ENCODE results near the gene KCTD16.

The KCTD16 gene

DNA sequence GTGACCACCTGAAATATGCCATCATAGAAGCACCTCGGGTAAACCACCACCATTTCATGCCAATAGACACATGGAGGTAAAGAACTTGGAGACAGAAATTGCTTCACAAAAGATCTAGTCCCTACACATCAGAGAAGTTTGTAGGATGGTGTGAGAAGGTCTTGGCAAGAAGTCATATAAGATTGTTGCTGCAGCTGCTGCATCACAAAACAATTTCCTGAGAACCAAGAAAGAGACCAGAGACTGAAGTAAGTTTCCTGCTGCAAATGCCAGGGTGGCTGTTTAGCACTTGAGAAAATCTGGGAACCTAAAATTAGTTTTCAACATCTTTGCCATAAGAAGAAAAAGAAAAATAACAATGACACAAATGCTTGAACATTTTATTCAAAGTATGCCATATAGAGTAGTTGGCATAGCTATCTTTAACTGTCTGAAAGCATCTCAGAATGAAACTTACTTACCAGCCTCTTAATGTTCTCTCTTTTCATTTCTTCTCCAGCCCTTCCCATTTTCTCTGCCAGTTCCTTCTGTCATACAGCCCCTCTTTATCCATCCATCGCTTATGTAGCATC lies 114.3 kb downstream of the KCTD16 start:
- DNase-seq (ENCODE audit: low spot score) = no peak

DNA sequence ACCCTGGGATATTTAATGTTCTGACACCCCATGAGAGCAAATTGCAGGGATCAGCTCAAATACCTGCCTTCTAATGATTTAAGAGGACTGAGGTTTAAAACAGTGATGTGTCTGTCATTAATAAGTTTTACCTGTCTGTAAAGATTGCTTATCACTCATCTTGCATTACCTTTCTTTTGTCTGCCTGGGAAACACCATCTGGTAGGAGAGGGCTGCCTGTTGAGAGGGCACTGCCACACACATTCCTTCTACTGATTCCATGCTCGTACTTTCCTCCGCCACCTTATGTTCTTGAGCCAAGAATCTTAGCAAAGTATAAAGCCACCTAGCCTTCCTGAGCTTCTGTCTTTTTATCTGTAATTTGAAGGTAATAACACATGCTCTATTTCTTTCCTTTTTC lies 118.6 kb downstream of the KCTD16 start:
- no peak for DNase-seq (ENCODE audit: low spot score)

DNA sequence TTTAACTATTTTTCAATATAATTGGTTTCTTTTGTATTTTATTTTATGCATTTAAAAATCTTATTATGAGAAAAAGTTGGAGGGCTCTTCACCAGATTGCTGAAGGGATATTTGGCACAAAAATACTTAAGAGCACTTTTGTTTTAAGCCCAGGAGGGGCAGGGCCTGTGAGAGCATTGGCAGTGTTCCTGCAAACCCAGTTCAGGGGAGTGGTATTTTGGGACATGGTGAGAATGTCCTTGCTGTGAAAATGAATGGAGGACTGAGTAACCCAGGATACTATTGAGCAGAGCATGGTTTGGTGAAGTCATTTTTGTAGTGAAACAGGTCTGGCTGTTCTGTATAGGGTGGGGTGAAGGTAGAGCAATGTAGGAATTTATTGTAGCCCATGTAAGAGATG lies 121.4 kb downstream of the KCTD16 start:
- DNase-seq (ENCODE audit: low spot score) = no peak

DNA sequence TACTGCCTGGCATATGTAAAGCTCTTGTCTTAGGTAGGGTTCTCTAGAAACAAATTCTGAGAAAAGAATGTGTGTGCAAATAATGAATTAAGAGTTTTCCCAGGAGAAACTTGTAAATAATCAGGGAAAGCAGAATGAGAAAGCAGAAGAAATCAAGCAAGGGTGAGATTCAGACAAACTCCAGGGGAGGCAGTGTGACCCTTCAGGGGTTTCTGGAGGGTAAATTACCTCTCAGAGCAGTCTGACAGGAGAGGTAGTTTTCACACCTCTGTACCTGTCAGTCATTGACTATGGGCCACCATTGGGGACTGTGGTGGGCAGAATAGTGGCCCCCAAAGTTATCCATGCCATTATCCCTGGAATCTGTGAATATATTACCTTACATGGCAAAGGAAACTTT lies 124.6 kb downstream of the KCTD16 start:
- DNase-seq (ENCODE audit: low spot score) = no peak

DNA sequence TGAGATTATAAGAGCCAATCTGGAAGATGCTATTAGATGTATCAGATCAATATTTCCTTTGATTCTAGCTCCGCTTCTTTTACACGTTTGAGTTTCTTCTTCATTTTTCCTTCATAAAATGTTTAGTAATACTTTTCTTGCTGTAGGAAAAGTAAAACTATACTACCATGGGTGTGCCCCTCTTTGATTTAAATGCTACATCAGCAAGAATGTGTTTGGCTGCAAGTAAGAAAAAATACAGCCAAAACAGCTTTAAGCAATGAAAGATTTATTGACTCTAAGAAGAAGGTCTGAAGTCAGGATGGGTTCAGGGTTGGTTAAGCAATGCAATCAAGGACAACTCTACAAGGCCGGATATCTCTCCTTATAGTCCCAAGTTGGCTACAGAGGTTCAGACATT lies 126.4 kb downstream of the KCTD16 start:
- DNase-seq (ENCODE audit: low spot score) = no peak

DNA sequence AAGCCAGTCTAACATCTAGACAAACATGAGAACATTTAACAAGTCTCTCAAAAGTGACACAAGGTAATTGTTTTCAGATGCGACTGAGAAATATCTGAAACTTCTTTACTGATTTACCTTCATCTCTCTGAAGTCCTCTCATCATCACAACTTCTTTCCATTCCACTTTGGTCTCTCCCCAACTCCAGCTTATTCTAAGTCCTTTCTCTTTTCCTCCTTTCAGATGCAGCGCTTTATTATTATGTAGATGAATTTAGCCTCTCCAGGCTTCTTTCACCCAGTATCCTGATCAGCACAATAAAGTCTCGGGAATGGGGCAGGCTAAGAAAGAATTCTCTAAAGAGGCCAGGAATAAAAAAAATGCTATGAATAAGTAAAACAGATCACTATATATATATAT lies 128.0 kb downstream of the KCTD16 start:
- DNase-seq (ENCODE audit: low spot score) = no peak

DNA sequence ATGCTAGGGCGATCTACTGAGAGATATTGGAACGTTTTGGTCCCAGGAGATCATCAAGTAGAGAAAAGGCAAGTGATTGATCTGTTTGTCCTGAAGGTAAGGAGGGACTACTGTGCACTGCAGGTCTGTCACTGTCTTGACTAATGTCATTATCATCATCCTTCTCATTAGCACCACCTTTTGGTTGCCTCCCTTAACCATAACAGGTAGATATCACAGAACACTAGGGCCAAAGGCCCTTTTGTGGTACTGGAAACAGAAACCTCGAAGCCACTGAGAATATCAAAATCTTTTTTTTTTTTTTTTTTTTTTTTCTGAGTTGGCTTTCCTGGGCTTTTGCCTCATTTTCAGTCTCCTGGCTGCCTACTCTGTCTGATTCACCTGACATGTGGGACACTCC lies 134.0 kb downstream of the KCTD16 start:
- no peak for DNase-seq (ENCODE audit: low spot score)

DNA sequence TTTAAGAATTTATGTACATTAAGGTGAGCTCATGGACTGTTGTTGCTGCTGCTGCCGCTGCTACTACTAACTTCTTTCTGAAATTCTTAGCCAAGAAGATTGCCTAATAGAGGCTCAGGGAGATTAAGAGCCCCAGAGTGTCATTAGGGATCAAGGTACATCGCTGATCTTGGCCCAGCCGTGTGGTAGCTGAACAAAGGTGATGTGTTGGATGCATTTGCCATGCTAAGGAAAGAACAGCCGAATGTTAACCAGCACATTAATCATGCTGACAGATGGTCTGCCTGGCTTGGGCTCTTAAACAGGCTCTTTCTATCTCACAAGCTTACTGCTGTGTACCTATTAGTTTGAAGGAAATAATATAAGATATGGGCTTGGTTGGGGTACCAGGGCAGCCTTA lies 137.1 kb downstream of the KCTD16 start:
- no peak for DNase-seq (ENCODE audit: low spot score)

DNA sequence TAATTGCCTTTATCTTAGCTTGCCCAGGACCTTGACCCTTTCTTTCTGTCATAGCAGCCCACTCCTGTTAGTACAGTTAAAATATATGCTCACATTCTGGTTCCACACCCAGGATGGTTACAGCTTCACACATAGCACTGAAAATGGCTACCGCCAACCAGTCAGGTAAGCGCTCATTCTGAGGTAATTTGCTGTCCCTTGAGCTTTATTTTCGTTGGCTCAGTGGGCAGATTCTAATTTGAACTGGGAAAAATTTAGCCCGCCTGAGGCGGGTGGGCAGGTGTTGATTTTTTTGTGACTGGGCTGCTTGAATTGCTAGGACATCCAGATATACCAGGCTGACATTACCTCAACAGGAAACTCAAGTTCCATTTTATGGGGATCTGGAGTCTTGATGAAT lies 137.5 kb downstream of the KCTD16 start:
- no peak for DNase-seq (ENCODE audit: low spot score)

DNA sequence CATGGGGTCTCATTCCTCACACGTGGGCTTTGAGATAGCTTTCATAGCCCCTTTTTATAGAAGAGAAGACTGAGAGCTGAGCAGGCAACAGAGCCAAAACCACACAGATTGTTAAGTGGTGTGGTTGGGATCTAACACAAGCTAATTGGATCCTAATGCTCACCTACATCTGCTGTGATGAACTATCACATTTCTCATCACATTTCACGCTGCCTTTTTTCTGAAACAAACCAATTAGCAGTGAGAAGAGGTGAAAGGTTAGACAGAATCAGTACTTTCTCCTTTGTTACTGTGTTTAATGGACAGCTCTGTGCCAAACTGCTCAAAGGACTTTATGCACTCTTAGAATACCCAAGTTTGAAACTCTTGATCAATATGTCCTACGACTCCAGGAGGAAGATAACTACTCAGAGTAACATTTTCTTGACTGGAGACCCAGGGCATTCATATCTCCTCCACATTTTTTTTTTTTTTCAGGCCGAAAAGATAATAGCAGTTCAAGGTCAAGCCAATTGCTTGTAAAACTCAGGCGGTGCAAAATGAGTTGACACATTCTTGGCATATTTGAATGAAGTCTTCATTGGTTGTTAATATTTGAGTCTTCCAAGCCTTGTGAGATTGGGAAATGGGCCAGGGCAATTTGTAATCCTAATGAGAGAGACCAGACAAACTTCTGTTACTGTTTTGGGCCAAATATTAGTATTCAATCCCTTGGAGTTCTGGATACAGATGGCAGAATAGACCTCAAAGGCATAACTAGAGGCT lies 138.4 kb downstream of the KCTD16 start:
- DNase-seq (ENCODE audit: low spot score) = no peak

DNA sequence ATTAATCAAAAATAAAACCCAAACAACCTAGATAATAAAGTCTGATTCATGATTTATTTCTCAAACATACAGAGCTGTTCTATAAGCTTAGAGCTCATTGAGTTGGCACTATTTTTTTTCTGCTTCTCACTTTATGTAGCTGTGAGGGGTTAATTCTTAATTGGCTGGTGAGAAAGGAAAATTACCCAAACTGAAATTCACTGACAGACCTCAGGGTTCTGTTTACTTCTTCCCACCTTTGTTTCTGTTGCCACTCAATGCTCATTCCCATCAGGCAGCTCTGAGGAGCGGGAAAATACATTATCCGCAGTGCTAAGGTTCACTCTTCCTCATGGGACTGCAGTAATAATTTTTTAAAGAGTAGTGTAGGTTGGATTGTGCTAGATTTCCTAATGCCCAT lies 139.9 kb downstream of the KCTD16 start:
- no peak for DNase-seq (ENCODE audit: low spot score)

DNA sequence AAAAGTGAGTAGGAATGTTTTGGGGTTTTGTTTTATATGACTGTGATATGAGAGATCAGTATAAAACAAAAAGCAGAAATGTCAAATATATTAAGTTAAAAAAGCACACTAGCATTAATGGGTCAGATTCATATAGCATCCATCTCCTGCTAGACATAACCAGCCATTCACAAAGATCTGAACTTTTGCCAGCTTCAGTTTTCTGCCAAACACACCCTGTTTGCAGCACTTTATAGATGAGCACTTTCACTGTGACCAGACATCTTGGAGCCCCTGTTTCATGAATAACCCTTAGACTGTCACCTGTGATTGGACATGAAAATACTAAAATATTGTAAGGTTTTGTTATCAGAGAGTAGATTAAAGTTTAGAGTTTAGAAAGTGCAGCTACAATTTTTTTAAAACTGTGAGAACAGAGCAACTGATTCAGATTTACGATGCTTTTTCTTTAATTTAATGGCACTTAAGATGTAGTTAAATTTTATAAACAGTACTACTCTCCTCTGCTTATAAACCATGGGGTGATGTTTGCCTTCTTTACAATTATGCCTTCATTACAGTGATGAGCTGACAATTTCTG lies 142.6 kb downstream of the KCTD16 start:
- DNase-seq (ENCODE audit: low spot score) = no peak

DNA sequence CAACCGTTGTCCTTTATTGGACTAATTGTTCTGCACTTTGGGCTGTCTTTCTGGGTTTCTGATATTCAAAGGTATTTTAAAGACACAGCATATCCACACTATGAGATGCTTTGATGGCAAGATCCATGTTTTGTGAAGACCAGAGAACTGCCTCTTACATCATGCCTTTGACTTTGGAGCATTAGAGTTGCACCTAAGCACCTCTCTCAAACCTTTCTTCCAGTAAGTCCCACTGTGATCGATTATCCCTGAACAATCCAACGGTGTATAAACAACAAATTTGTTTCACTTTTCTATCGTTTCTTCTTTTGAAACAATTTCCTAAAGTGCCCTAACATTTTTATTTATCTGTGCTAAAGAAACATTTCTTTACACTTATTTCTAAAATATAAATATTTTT lies 144.4 kb downstream of the KCTD16 start:
- no peak for DNase-seq (ENCODE audit: low spot score)

DNA sequence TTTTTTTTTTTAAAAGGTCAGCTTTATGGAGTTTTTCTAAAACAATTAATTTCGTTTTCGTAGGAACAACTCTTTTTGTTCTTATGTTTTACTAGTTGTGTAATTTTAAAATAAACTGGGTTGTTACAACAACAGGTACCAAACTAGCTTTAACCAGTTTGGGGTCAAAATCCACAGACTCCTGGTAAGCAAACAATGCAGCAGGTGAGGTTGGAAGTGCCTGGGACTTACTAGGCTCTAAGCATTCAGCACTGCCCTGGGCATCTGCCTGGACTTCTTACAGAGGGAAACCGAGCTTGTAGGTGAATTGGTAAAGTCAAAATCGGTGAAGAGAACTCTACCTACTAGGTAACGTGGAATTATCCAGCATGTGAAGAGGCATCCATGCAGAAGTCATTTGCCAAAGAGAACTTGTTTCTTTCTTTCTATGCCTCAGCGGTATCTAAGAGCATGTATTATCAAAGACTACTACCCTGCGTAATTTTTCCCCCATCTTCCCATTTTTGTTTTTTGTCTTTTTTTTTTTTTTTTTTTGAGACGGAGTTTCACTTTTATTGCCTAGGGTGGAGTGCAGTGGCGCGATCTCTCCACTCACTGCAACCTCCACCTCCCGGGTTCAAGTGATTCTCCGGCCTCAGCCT lies 145.4 kb downstream of the KCTD16 start:
- no peak for DNase-seq (ENCODE audit: low spot score)

DNA sequence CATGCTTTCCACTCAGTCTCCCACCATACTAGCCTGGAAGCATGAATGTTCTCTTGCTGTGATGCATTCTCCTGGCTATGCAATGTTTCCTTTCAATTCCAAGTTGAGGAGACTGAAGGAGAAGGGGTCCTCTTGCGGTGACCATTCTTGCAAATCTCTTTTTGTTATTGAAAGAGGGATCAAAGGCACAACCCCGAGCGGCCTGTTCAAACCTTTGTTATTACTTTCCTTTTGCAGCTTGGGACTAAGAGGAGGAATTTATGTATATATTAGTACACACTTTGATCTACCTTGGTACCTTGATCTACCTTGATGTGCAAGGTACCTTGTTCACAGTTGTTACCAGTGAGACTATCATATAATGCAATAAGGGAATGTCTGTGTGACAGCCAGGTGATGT lies 147.3 kb downstream of the KCTD16 start:
- DNase-seq (ENCODE audit: low spot score) = no peak

DNA sequence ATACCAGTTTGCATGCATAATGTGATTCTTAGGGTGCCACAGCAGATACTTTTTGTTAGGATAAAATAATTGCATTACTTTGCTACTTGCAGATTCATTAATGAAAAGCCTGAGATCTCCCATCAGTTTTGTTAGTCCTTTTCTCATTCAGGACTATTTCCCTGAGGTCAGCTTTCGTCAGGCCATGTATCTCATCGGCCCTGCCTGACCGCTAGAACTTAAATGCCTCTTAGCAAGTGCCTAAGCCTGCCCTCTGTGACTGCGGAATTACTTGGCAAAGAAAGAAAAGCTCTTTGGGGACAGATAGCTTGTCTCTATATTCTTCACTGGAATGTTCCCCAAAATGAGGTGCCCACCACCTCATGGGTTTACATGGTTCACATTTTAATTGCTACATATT lies 147.8 kb downstream of the KCTD16 start:
- DNase-seq (ENCODE audit: low spot score) = no peak

DNA sequence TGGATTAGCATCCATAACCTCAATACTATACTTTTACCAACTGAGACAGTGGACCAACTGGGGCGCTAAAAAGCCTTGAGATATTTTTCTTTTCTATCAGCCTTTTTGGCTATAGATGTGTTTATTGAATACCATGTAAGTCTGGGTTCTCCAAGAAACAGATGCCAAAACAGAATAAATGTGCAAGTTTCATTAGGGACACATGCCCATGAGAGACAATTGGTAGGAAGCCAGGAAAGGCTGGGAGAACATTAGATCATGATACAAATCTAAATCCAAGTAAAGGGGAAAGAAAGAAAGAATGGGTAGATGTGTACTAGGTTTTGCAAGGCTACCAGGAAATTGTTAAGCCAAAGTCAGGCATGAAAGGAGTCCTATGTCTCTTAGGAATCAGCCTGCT lies 152.5 kb downstream of the KCTD16 start:
- no peak for DNase-seq (ENCODE audit: low spot score)

DNA sequence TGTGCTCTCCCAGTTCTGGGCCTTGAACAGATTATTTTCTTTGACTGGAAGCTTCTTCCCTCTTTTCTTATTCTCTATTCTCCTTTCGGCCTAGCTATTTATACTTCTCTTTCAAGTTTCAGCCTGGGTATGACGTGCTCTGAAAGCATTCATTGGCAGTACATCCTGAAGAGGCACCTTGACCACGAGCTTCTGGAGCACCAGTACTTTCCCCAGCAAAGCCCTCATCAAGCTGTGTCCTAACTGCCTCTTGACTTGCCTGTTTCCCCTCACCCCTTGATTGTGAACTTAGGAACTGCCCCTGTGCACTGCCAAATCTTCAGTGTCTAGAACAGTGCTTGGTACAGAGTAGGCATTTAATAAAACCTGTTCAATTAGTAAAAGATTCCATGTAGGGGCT lies 154.9 kb downstream of the KCTD16 start:
- DNase-seq (ENCODE audit: low spot score) = no peak

DNA sequence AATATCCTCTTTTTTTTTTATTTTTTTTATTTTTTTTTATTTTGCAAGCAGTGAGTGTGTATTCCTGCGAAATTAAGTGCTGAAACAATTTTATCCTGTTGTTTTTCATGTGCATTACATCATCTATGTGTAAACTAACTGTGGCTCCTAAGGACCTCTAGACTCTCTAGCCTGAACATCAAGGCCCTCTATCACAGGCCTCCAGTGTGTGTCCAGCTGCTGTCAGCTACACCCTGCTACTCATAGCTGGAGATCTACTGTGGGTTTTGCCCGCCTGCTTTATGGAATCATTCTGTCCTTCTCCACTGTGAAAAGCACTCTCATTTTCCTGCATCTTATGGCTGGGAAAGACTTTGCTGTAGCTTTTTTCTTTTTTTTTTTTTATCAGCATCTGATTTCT lies 157.8 kb downstream of the KCTD16 start:
- no peak for DNase-seq (ENCODE audit: low spot score)

DNA sequence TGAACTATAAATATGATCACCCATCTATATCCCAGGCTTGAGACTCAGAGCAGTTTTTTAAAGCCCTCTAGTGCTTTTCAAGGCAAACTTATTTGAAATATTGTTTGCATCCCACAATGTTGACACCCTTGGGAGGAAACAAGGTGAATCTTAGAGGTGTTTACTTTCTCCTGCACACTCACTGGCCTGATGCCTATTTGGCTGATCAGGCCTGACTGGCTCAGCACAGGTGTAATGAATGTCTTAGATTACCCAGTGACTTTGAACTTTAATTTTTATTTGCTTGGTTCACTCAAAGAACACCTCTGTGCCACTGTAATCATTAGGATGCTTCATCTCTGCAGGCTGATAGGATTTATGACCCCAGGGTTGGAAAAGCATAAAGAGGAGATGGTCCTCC lies 158.3 kb downstream of the KCTD16 start:
- no peak for DNase-seq (ENCODE audit: low spot score)

DNA sequence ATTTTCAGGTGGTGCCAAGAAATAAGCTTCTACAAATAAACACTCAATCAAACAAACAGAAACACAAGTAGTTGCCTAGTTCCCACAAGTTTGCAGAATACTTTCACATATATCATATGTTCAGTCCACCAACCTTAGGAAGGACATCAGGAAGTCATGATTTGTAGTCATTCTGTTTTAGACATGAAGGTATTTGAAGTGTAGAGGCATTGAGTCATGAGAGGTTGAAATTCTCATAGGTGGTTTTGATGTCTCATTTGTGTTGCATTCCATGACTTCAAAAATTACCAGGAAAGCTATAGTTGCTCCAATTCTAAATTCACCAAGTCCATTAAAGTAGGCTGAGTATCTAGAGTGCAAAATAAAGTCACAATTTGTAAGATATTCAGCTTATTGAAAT lies 159.0 kb downstream of the KCTD16 start:
- DNase-seq (ENCODE audit: low spot score) = no peak

DNA sequence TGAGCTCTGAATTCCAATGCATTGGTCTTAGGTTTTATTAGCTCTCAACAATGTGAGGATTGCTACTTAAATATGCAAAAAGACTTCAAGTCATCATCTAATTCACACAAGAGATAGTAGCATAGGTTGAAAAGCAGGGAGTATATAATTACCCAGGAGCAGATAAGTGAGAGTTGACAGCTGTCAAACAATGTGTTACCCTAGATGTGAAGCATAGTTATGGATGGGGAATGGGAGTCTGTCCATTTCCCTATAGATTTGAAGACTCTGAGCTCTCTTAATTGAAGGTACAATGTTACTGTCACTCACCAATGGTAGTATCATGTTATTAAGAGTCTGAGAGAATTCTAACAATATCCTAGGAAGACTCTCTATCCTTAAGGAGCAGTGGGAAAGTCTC lies 160.7 kb downstream of the KCTD16 start:
- DNase-seq (ENCODE audit: low spot score) = no peak

DNA sequence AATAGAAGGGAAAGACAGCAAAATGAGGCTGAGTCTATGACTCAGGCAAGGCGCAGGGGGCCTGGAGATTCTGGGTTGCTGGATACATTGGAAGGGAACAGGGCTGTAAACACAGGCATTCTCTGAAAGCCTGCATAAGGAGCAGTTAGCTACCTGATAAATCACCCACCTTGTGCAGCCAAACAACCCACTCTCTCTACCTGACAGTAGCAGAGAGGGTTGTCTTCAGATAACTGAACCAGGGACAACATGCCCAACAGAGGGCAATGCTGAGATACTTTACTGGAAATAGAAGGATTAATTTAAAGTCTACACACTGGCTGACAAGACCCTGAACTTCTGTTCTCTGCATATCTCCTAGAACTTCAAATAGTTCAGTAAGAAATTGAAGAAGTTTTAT lies 161.6 kb downstream of the KCTD16 start:
- no peak for DNase-seq (ENCODE audit: low spot score)
